ENCODE data around the gene KCNK3.
A peak's percentile ranks its signal among the peaks of the same experiment; 100 is the strongest.
"Not testable (repeated sequence)": the region's sequence is repeated elsewhere in the genome, so short reads cannot be mapped to it uniquely, and the experiment has no call there.

KCNK3 gene

DNA sequence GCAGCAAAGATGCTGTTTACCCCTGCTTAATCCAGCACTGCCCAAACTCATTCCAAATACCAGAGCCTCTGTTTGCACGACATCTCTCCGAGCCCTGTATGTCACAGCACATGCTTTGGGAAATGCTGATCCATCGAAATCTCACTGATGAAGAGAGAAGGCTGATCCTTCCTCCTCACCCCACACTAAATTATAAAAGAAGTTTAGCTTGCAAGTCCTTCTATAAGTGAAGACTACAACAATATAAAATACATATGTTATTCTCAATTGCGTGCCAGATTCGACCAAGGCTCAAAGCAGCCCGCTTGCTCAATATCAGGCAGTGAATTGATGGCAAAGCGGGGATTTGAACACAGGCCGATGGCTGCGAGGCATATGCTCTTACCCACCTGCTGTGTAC lies 40.9 kb downstream of the KCNK3 start:
- DNase-seq, result no peak

- DNase-seq, result no peak
Observed at GRCh38 chr2:26735097-26735496, 42.6 kb downstream of the KCNK3 start.

DNA sequence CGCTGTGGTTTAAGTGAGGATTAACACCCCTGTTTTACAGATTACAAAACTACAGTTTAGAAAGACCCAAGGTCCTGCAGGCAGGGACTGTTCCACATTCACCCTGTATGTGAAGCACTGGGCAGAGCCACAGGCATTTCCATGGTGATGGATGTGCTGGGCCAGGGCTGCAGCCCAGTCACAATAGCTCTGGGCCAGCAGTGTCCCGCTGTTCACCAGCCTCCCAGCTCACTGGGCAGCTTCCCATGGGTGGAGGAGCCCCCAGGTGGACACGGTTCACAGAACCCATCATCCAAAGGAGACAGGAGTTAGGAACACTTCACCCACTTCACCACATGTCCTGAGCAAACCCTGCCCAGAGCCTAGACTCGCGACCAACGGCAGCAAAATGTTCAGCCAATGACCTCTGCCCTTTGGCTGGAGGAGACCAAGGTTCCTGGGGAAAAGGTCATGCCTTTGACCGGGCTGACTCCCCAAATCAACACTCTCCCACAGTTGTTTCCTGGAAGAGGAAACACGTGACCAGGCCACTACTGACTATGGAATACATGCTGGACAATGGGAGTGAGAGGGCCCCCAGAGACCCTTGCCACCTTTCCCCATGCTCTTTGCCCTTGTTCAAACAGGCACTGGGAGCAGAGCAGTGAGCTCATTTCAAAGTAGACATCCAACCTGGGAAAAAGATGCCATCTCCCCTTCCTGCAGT lies 43.5 kb downstream of the KCNK3 start:
- no peak for DNase-seq

DNA sequence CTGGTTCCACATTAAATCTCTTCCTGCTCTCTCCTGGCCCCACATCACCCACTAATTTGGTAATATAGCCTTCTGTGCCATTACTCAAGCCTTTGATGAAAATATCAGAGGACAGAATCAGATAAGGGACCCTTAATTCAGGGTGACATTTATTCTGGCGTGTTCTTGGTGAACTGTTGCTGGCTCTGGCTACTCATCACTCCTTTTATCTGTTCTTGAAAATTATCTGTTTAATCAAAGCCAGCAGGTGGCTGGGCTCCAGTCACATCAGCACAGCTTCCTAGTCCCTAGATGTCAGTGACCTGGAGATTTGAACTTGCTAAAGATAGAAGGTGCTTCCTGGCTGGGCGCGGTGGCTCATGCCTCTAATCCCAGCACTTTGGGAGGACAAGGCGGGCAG lies 44.7 kb downstream of the KCNK3 start:
- no peak for DNase-seq

DNA sequence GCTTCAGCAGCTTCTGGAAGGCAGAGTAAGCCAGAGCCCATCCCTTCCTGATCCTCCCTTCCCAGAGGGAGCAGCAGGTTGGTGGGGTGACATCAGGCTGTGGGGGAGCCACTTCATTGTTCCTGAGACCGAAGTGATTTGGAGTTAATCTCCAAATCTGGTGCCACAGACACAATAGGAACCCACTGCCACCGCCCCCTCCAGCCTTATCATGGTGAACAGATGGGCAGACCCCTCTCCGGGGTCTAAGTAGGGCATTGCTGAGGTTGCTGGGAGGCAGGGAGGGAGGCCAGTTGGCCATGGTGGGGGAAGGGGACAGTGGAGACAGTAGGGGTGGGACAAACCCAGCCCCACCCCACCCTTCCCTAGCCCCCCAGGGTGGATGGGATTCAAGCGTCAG lies 46.0 kb downstream of the KCNK3 start:
- DNase-seq, result no peak

GRCh38 chr2:26739514-26739913 lies 47.0 kb downstream of the KCNK3 start:
- DNase-seq, result no peak

DNA sequence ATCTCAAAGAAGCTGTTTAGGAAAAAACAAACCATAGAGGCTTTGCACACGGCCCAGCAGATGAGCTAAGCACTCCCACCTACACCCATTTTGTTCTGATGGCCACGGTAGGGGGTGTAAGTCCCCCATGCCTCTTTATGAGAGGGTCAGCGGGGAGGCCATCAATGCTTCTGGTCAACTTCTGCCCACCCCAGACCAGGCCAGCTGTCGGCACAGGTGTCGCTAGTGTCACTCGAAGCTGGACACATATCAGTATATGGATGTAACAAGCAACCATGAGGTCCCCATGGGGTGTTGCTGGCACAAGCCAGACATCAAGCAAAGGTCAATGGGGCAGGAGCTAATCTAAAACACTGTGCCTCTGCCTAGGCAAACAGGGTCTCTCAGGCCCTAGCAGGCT lies 47.8 kb downstream of the KCNK3 start:
- DNase-seq, result no peak

DNA sequence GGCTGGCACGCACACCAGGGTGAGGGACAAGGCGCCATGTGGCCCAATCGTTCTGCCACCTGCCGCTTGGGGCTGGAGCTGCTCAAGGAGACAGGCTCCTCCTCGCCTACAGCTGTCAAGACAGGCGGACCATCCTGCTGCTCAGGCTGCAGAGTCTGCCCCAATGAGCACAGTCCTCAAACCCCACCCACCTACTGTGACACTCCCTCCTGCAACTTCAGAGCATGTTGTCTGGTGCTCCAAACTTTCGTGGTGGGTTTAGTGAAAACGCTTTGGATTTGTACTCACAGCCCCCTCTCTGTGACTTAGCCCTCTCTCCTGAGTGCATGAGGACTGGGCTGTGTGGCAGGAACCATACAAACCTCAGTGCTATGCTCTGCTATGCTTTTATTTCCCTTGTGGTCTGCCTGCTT lies 48.4 kb downstream of the KCNK3 start:
- no peak for DNase-seq

DNA sequence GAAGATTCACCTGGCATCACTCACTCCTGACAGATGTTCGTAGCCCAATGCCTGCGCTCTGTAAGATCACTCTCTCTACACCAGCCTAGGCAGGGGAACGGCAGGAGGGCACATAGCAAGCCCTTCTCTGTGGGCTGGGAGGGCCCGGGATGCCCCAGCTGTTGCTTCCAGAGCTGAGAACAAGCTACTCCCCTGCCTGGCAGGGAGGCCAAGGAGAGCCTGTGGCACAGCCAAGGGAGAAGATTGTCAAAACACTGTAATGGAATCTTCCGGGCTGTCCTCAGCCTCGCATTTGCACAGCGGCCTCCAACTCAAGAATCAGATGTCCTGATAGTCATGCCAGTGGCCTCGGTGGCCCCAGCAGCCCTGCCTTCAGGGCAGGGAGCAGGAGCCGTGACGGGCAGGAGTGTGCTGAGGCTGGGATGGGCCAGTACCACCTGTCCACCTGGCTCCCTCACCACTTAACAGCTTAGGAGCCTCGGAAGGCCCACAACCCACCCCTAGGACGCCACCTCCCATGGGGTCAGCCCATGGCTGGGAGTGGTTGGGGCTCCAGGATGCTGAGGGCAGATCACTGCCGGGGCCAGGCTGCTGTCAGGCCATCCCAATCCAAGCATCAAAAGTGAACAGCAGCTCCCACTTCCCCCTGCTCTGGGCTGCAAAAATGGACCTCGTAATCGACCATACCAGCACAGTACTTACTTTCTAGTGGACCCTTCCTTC lies 49.7 kb downstream of the KCNK3 start:
- DNase-seq, result no peak

DNA sequence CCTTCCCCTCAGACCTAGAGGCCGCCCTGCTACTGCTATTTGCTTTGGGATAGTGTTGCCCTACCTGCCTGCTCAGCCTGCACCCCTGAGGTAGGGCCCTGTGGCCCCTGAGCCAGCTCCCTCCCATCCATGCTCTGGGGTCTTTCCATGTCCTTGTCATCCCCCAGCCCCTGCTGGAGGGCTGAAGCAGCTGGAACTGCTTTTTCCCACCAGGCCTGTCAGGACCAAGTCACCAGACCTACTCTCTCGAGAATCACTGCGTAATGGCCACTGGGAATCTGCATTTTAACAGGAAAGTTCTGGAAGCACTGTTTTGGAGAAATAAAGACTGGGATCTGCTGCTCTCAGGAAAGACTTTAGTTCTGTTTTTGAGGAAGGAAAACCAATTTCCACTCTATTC lies 51.3 kb downstream of the KCNK3 start:
- no peak for DNase-seq

DNA sequence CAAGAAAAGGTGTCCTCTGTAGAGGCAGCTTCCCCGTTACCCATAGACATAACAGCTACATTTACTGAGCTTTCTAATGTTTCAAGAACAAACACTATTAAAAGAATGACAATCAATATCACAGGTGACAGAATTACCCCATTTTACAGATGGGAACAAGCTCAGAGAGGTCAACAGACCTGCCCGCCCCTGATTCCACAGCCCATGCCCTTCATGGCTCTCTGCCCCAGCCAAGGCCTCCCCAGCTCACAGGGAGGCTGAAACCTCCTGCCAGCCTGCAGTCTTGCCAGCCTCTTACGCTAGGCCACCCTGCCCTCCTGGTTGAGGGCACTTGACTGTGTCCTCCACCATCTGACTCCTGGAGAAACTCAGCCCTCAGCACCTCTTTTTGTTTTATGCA lies 52.4 kb downstream of the KCNK3 start:
- DNase-seq, result no peak

DNA sequence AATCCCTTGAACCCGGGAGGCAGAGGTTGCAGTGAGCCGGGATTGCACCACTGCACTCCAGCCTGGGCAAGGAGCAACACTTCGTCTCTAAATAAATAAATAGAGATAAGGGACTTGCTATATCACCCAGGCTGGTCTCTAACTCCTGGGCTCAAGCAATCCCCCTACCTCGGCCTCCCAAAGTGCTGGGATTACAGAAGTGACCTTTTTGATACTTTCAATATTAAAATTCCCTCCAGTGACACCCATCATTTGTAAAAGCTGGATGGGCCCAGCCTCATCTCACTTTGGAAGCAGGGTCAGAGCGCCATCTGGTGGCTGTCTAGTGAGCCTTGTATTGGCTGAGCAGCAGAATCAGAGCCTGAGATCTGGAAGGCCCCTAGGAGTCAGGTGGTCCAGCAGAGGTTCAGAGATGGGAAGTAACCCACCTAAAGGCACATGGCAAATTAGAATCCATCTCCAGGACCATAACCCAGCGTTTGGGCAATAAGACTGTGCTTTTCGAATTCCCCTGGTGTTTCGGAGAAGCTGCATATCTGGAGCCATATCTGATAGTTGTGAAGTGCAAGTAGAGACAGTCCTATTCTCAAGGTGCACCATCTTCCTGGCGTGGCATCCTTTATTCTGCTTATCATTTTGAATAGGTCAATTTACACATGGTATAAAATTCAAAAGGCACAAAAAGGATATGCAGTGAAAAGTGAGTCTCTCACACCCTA lies 53.2 kb downstream of the KCNK3 start:
- DNase-seq, result peak; percentile 89

DNA sequence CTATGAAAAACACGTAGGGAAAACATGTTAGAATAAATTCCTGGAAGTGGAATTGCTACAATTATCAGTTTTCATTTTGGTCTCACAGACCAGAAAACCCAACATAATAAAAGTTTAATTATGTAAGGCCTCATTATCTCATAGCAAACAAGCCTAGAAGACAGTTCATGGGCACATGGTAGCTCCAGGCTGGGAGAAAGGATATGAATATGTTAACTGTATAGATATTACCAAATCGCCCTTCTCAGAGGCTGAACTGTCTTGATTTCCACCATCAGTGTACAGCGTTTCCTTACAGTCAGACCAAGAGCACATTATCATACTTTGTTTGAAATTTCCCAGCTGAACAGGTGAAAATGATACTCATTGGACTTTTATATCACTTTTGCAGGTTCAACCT lies 54.4 kb downstream of the KCNK3 start:
- no peak for DNase-seq

- DNase-seq, result not testable (repeated sequence)
Observed at GRCh38 chr2:26749787-26750420, 57.4 kb downstream of the KCNK3 start.

DNA sequence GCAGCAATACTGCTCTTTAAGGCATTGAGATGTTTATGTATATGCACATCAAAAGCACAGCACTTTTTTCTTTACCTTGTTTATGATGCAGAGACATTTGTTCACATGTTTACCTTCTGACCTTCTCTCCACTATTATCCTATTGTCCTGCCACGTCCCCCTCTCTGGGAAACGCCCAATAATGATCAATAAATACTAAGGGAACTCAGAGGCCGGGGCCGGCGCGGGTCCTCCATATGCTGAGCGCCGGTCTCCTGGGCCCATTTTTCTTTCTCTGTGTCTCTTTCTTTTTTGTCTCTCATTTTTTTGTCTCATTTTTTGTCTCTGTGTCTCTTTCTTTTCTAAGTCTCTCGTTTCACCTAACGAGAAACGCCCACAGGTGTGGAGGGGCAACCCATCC lies 57.9 kb downstream of the KCNK3 start:
- DNase-seq, result not testable (repeated sequence)

GRCh38 chr2:26752656-26753055 lies 60.1 kb downstream of the KCNK3 start:
- no peak for DNase-seq

GRCh38 chr2:26754539-26754938 lies 62.0 kb downstream of the KCNK3 start:
- DNase-seq, result no peak

- DNase-seq, result no peak
Observed at GRCh38 chr2:26754972-26755670, 62.6 kb downstream of the KCNK3 start.

DNA sequence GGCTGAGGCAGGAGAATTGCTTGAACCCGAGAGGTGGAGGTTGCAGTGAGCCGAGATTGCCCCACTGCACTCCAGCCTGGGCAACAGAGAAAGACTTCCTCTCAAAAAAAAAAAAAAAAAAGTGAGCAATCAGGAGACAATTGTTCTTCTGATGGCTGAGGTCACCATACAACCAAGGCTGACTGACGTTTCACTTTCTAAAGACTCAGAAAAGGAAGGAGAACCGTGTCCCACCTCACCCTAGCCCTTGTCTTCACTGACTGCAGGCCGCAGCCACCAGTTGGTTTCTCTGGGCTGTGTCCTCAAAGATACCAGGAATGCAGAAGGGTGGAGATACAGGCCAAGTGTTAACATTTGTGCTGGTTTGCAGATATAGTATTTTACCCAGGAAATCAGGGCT lies 63.8 kb downstream of the KCNK3 start:
- peak; percentile 65 for DNase-seq

- peak; percentile 44 for DNase-seq
Observed at GRCh38 chr2:26757873-26758789, 65.6 kb downstream of the KCNK3 start.

DNA sequence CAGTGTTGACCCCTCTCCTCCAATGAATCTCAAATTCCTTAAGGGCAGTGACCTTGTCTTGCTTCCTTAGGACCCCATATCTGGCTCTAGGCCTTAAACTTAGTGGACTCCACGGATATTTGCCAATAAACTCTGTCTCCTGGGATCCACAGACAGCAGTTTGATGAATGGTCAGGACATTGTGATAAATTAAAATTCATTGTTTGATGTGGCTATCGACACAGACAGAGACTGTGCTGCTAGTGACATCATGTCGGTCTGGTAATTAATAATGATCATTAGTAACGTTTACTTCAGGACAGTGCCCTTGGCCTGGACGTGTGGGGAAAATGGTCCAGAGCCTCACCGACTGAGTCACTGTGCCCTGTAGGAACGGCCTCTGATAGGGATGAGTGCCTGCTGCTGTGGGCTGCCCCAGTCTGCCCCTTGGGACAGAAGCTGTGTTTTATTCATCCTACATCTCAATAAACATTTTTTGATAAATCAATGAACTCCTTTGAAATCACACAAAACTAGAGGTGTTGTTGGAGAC lies 66.3 kb downstream of the KCNK3 start:
- DNase-seq, result no peak

DNA sequence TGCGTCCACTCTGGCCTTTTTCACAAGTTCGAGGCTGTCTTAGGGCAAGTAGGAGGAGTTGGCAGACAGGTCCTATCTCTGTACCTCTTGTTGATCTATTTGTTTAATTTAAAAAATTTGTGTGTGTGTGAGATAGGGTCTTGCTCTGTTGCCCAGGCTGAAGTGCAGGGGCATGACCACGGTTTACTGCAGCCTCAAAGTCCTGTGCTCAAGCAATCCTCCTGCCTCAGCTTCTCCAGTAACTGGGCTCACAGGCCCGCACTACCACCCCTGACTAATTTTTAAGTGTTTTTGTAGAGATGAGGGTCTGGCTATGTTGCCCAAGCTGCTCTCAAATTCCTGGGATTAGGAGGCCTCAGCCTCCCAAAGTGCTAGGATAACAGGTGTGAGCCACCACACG lies 67.3 kb downstream of the KCNK3 start:
- DNase-seq, result no peak

Data from suppressor macrophage treated with lipopolysaccharide for 4 hours (primary cell).